ENCODE data around the gene CD2AP.

- TF ChIP-seq, protein P1, sequence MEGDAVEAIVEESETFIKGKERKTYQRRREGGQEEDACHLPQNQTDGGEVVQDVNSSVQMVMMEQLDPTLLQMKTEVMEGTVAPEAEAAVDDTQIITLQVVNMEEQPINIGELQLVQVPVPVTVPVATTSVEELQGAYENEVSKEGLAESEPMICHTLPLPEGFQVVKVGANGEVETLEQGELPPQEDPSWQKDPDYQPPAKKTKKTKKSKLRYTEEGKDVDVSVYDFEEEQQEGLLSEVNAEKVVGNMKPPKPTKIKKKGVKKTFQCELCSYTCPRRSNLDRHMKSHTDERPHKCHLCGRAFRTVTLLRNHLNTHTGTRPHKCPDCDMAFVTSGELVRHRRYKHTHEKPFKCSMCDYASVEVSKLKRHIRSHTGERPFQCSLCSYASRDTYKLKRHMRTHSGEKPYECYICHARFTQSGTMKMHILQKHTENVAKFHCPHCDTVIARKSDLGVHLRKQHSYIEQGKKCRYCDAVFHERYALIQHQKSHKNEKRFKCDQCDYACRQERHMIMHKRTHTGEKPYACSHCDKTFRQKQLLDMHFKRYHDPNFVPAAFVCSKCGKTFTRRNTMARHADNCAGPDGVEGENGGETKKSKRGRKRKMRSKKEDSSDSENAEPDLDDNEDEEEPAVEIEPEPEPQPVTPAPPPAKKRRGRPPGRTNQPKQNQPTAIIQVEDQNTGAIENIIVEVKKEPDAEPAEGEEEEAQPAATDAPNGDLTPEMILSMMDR (IDR thresholded peaks at IDR 0.05; ENCODE audit: insufficient read depth, low read depth, low read length) = no peak
- no peak for TF ChIP-seq EZH2 (IDR thresholded peaks at IDR 0.05; ENCODE audit: insufficient read depth, low read length)
These were observed 170.4 kb downstream of the CD2AP start for GRCh38 chr6:47648031-47648430.
